Measurements from ENCODE around the gene RNF181. TPM values are rescaled to one million over a fixed set of nuclear protein-coding genes. Genes with fewer than 3 reads are reported as not detected.
A peak's percentile ranks its signal among the peaks of the same experiment; 100 is the strongest.

The RNF181 gene
- total and polyA plus RNA-seq, 2 of the 8 experiments (the other 6 are each of a cell fraction or from before 2014, with no cell fraction given): 97.2 to 514 TPM

DNA sequence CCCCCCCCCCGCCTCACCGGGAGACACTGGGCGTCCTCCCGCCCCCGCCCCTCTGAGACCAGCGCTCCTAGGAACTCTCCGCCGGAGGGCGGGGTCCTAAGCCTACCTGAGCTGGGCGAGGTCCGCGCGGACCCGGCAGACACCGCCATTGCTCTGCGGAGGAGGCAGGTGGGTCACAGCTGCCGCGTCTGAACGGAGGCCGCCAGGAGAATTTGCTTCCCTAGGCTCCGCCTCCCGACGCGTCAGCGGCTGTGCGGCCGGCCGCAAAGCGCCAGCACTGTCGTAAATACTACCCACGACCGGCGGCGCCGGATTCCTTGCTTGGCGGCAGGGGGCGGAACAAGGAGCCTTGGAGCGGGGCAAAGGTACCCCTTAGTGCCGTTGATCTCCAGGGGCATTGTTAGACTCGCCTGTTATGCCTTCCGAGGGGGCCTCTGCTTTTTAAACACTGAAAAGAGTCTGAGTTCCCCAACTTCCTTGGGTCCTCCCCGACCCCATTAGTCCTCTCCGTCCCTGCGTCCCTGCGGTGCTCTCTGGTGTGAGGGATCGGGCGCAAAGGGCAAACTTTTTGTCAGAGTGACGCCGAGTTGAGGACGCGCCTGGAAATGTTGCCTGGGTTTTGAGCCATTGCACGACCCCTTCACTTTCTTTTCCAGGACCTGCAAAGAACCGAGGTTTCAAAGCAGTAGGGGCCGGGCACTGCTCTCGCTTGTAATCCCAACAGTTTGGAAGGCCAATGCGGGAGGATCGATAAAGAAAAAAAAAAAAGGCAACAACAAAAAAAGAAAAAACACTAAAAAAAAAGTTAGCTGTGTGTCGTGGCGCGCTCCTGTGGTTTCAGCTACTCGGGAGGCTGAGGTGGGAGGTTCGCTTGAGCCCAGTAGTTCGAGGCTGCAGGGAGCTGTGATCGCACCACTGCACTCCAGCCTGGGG, 34.0 kb upstream of the RNF181 start, which contains the start of gene GGCX (continued):
- peak; percentile 91 for TF ChIP-seq CREB1 (IDR thresholded peaks at IDR 0.05)
- TF ChIP-seq BACH1 (IDR thresholded peaks at IDR 0.05; ENCODE audit: low read length): no peak

Measured in H1 (cell line).